Measurements from ENCODE around the gene TRAF2. TPM values are rescaled to one million over a fixed set of nuclear protein-coding genes. Genes with fewer than 3 reads are reported as not detected.

Gene TRAF2
- total and polyA plus RNA-seq, 9 of the 15 experiments (the other 6 are each of a cell fraction or from before 2014, with no cell fraction given) = 0.24 to 45.2 (median 18.0) TPM

DNA sequence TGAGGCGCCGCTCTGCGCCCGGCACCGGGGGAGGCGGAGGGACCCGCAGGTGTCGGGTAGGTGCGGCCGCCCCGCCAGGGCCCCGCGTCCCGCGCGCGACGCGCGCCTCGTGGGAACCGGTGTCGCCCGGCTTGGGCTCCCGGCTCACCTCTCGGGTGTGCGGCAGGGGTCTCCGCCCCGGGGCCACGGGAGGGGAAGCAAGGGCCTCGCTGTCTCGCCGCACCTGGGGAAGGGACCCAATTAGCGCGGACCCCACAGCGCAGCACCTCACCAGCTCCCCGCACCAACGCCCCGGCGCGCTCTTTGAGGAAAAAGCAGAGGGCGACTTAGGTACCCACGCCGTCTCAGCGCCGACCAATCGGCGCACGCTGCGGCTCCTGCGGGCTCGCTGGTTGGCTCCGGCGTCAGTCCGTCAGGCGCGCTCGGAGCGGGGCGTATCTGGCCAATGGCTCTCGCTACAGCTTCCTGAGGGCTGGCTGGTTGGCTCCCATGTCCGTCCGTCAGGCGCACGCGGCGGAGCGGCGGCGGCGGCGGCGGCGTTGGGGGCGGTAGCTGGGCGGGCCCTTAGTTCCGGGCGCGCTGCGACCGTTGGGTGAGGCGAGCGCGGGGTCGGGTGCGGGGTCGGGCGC is at the start of gene TRAF2 (continued):
- TF ChIP-seq EGR1 (conservative IDR thresholded peaks at IDR 0.05) = peak; percentile 54
- TF ChIP-seq PRMT5 (CRISPR knock-in tag; IDR thresholded peaks at IDR 0.05) = no peak
- TF ChIP-seq, protein P1, sequence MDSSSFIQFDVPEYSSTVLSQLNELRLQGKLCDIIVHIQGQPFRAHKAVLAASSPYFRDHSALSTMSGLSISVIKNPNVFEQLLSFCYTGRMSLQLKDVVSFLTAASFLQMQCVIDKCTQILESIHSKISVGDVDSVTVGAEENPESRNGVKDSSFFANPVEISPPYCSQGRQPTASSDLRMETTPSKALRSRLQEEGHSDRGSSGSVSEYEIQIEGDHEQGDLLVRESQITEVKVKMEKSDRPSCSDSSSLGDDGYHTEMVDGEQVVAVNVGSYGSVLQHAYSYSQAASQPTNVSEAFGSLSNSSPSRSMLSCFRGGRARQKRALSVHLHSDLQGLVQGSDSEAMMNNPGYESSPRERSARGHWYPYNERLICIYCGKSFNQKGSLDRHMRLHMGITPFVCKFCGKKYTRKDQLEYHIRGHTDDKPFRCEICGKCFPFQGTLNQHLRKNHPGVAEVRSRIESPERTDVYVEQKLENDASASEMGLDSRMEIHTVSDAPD (CRISPR knock-in tag; IDR thresholded peaks at IDR 0.05) = no peak
- TF ChIP-seq SIN3A (IDR thresholded peaks at IDR 0.05; ENCODE audit: borderline replicate concordance in 2 of 2, control insufficient read depth in 1 of 2, low read depth in 2 of 2, low read length in 2 of 2) = no peak
- peak; percentile 74 for TF ChIP-seq ZFX (CRISPR knock-in tag; IDR thresholded peaks at IDR 0.05)
- TF ChIP-seq, protein P2, sequence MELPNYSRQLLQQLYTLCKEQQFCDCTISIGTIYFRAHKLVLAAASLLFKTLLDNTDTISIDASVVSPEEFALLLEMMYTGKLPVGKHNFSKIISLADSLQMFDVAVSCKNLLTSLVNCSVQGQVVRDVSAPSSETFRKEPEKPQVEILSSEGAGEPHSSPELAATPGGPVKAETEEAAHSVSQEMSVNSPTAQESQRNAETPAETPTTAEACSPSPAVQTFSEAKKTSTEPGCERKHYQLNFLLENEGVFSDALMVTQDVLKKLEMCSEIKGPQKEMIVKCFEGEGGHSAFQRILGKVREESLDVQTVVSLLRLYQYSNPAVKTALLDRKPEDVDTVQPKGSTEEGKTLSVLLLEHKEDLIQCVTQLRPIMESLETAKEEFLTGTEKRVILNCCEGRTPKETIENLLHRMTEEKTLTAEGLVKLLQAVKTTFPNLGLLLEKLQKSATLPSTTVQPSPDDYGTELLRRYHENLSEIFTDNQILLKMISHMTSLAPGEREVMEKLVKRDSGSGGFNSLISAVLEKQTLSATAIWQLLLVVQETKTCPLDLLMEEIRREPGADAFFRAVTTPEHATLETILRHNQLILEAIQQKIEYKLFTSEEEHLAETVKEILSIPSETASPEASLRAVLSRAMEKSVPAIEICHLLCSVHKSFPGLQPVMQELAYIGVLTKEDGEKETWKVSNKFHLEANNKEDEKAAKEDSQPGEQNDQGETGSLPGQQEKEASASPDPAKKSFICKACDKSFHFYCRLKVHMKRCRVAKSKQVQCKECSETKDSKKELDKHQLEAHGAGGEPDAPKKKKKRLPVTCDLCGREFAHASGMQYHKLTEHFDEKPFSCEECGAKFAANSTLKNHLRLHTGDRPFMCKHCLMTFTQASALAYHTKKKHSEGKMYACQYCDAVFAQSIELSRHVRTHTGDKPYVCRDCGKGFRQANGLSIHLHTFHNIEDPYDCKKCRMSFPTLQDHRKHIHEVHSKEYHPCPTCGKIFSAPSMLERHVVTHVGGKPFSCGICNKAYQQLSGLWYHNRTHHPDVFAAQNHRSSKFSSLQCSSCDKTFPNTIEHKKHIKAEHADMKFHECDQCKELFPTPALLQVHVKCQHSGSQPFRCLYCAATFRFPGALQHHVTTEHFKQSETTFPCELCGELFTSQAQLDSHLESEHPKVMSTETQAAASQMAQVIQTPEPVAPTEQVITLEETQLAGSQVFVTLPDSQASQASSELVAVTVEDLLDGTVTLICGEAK (IDR thresholded peaks at IDR 0.05) = peak; percentile 19; the same call in 1 of the 2 replicates
- TF ChIP-seq, protein P2 (CRISPR knock-in tag; IDR thresholded peaks at IDR 0.05) = no peak
- TF ChIP-seq KAT2B (IDR thresholded peaks at IDR 0.05; ENCODE audit: low read depth, low read length) = no peak
- 0 out of 2 replicates have a peak, but pooled peaks have one; percentile 35 for TF ChIP-seq NR2F6 (CRISPR knock-in tag; IDR thresholded peaks at IDR 0.05)
- TF ChIP-seq, protein P3, sequence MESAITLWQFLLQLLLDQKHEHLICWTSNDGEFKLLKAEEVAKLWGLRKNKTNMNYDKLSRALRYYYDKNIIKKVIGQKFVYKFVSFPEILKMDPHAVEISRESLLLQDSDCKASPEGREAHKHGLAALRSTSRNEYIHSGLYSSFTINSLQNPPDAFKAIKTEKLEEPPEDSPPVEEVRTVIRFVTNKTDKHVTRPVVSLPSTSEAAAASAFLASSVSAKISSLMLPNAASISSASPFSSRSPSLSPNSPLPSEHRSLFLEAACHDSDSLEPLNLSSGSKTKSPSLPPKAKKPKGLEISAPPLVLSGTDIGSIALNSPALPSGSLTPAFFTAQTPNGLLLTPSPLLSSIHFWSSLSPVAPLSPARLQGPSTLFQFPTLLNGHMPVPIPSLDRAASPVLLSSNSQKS (CRISPR knock-in tag; IDR thresholded peaks at IDR 0.05) = no peak
- TF ChIP-seq CBFA2T3 (IDR thresholded peaks at IDR 0.05) = no peak
- peak; percentile 76 for TF ChIP-seq PHF20 (IDR thresholded peaks at IDR 0.05; ENCODE audit: partially characterized antibody)
- no peak for TF ChIP-seq HEY1 (CRISPR knock-in tag; IDR thresholded peaks at IDR 0.05; ENCODE audit: borderline replicate concordance)
- no peak for TF ChIP-seq TFAM (CRISPR knock-in tag; conservative IDR thresholded peaks at IDR 0.05)
- TF ChIP-seq OTX1 (CRISPR knock-in tag; IDR thresholded peaks at IDR 0.05) = no peak
